WTC11 (cell line): Measurements from ENCODE around the gene ABL1. TPM values are rescaled to one million over a fixed set of nuclear protein-coding genes. Genes with fewer than 3 reads are reported as not detected.

Source experiments
- ATAC-seq: fragments of 200-7000 bp; cut with Tn5 transposase; 2 replicates; pipeline ENCODE4 v1.10.0; 2021; ENCODE audit warnings: mild to moderate bottlenecking, moderate library complexity
- CTCF ChIA-PET: fragments of 300-600 bp; sonication (Branson Sonifier 250); formaldehyde crosslinking; loops from one replicate; lab custom pipeline; 2021; ENCODE audit warnings: antibody characterized with exemption; lab: Charles Lee
- POLR2A ChIA-PET: fragments of 350-600 bp; sonication (Branson Sonifier 250); formaldehyde crosslinking; loops from one replicate; lab custom pipeline; 2021; ENCODE audit warnings: antibody characterized with exemption; lab: Charles Lee
- DNase-seq: peaks from one replicate; pipeline ENCODE4 v3.0.0; 2021; ENCODE audit warnings: low spot score
- H3K27ac Mint-ChIP-seq: 2 replicates; pipeline ENCODE4 v1.8.0; 2021; ENCODE audit warnings: mixed read lengths
- H3K27me3 Mint-ChIP-seq: 2 replicates; pipeline ENCODE4 v1.8.0; 2021; ENCODE audit warnings: low read depth, mild to moderate bottlenecking, moderate library complexity, mixed read lengths
- H3K36me3 Mint-ChIP-seq: 2 replicates; pipeline ENCODE4 v1.8.0; 2021; ENCODE audit warnings: mixed read lengths
- H3K4me1 Mint-ChIP-seq: 2 replicates; pipeline ENCODE4 v1.8.0; 2022; ENCODE audit warnings: mixed read lengths
- H3K4me3 Mint-ChIP-seq: 2 replicates; pipeline ENCODE4 v1.8.0; 2021; ENCODE audit warnings: mild to moderate bottlenecking, moderate library complexity, mixed read lengths
- H3K9me3 Mint-ChIP-seq: 2 replicates; pipeline ENCODE4 v1.8.0; 2021; ENCODE audit warnings: mixed read lengths
- ESRRA ChIP-seq: sonication (generic); formaldehyde crosslinking; IDR thresholded peaks from 2 replicates; pipeline ENCODE4 v1.8.1; 2022; ENCODE audit warnings: mild to moderate bottlenecking, missing genetic modification reagents, borderline replicate concordance
- GABPB1 ChIP-seq: sonication (generic); formaldehyde crosslinking; IDR thresholded peaks from 2 replicates; pipeline ENCODE4 v1.8.1; 2023; ENCODE audit warnings: mild to moderate bottlenecking, missing genetic modification reagents
- GRHL2 ChIP-seq: fragments of 250-450 bp; sonication (Bioruptor Pico); IDR thresholded peaks from 2 replicates; pipeline ENCODE4 v1.8.0; 2022; ENCODE audit warnings: mild to moderate bottlenecking, moderate library complexity; ENCODE audit not compliant: insufficient replicate concordance, severe bottlenecking
- GTF2I ChIP-seq: fragments of 250-450 bp; sonication (Bioruptor Pico); conservative IDR thresholded peaks from 2 replicates; pipeline ENCODE4 v1.4.0; 2021; ENCODE audit warnings: mild to moderate bottlenecking
- KAT7 ChIP-seq: sonication (generic); formaldehyde crosslinking; IDR thresholded peaks from 2 replicates; pipeline ENCODE4 v1.8.1; 2023; ENCODE audit warnings: missing genetic modification reagents, mild to moderate bottlenecking, borderline replicate concordance
- NR1H2 ChIP-seq: sonication (generic); formaldehyde crosslinking; IDR thresholded peaks from 2 replicates; pipeline ENCODE4 v1.9.0; 2021; ENCODE audit warnings: mild to moderate bottlenecking, moderate library complexity, missing genetic modification reagents
- OVOL2 ChIP-seq: fragments of 250-450 bp; sonication (Bioruptor Pico); IDR thresholded peaks from 2 replicates; pipeline ENCODE4 v1.9.0; 2021; ENCODE audit warnings: mild to moderate bottlenecking, borderline replicate concordance
- RELA ChIP-seq: sonication (generic); formaldehyde crosslinking; IDR thresholded peaks from 2 replicates; pipeline ENCODE4 v1.8.1; 2022; ENCODE audit warnings: missing genetic modification reagents, mild to moderate bottlenecking, borderline replicate concordance
- TCF7 ChIP-seq: sonication (generic); formaldehyde crosslinking; IDR thresholded peaks from 2 replicates; pipeline ENCODE4 v1.8.0; 2022; ENCODE audit warnings: mild to moderate bottlenecking, low read depth, missing genetic modification reagents, moderate library complexity
- ZNF121 ChIP-seq: sonication (generic); formaldehyde crosslinking; IDR thresholded peaks from 2 replicates; pipeline ENCODE4 v1.8.0; 2023; ENCODE audit warnings: missing genetic modification reagents
- ZNF219 ChIP-seq: sonication (generic); formaldehyde crosslinking; IDR thresholded peaks from 2 replicates; pipeline ENCODE4 v1.8.0; 2023; ENCODE audit warnings: missing genetic modification reagents, mild to moderate bottlenecking, borderline replicate concordance
- ZNF317 ChIP-seq: sonication (generic); formaldehyde crosslinking; IDR thresholded peaks from 2 replicates; pipeline ENCODE4 v1.8.1; 2023; ENCODE audit warnings: low read depth, mild to moderate bottlenecking, moderate library complexity, missing genetic modification reagents, borderline replicate concordance
- ZNF416 ChIP-seq: fragments of 250-450 bp; sonication (Bioruptor Pico); IDR thresholded peaks from 2 replicates; pipeline ENCODE4 v1.9.0; 2021; ENCODE audit warnings: mild to moderate bottlenecking, inconsistent platforms
- total RNA-seq: library from RNA; stranded (reverse); gene quantifications from 3 replicates; pipeline ENCODE4 v1.2.3, GENCODE V29; 2021
- TF ChIP-seq, protein P1 (sequence below): sonication (generic); formaldehyde crosslinking; IDR thresholded peaks from 2 replicates; pipeline ENCODE4 v1.8.0; 2022; ENCODE audit warnings: mild to moderate bottlenecking, missing genetic modification reagents
- TF ChIP-seq, protein P2 (sequence below): sonication (generic); formaldehyde crosslinking; IDR thresholded peaks from 2 replicates; pipeline ENCODE4 v1.8.1; 2023; ENCODE audit warnings: mild to moderate bottlenecking, moderate library complexity, missing genetic modification reagents
- TF ChIP-seq, protein P3 (sequence below): sonication (generic); formaldehyde crosslinking; conservative IDR thresholded peaks from 2 replicates; pipeline ENCODE4 v1.8.1; 2022; ENCODE audit warnings: mild to moderate bottlenecking, missing genetic modification reagents
- TF ChIP-seq, protein P4 (sequence below): fragments of 250-450 bp; sonication (Bioruptor Pico); IDR thresholded peaks from 2 replicates; pipeline ENCODE4 v2.1.2; 2022; ENCODE audit warnings: mild to moderate bottlenecking, moderate library complexity
- TF ChIP-seq, protein P5 (sequence below): sonication (generic); formaldehyde crosslinking; IDR thresholded peaks from 2 replicates; pipeline ENCODE4 v1.8.0; 2022; ENCODE audit warnings: mild to moderate bottlenecking, missing genetic modification reagents
- TF ChIP-seq, protein P6 (sequence below): fragments of 200-600 bp; IDR thresholded peaks from 2 replicates; pipeline ENCODE4 v1.8.0; 2022; ENCODE audit warnings: antibody characterized with exemption

Gene ABL1
- total RNA-seq, 1 experiment from 2014 or later = 104 TPM

DNA sequence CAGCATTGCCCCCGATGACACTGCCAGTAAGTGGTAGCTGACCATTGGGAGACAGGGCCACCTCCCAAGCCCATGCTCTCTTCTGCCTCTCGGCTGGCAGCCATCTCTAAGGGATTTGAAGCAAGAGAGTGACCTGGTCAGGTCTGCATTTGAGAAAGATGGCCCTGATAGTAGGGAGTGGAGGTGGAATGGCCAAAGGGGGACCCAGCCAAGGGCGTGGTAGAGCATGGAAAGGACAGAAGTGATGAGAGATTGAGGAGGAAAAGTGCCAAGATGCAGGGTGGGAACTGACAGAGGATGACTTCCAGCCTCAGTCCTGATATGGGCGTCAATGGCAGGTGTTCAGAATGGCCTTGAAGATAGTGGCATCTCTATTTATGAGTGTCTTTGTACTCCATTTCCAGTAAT, 9.0 kb downstream of the ABL1 start:
- ChIA-PET CTCF (interaction anchor here (1.2 kb wide), 1 partner anchor 80 kb away, joined by 4 read pairs; no protein-coding TSS in a partner anchor), POLR2A (no interaction called here)
- no peak for DNase-seq
- peak overlapping the region; percentile 80 for H3K27ac Mint-ChIP-seq
- no peak for ATAC-seq
- H3K27me3 Mint-ChIP-seq = no peaks in the 10 kb centered on the region
- H3K9me3 Mint-ChIP-seq = no peaks in the 10 kb centered on the region
- no peaks in the 10 kb centered on the region for H3K36me3 Mint-ChIP-seq
- H3K4me3 Mint-ChIP-seq = no peak overlapping the region
- peaks cover 81% of the 10 kb centered on the region for H3K4me1 Mint-ChIP-seq
- no peak for TF ChIP-seq OVOL2 (CRISPR knock-in tag)
- TF ChIP-seq GABPB1 (CRISPR knock-in tag) = no peak
- TF ChIP-seq GTF2I = no peak
- no peak for TF ChIP-seq ESRRA
- TF ChIP-seq, protein P1, sequence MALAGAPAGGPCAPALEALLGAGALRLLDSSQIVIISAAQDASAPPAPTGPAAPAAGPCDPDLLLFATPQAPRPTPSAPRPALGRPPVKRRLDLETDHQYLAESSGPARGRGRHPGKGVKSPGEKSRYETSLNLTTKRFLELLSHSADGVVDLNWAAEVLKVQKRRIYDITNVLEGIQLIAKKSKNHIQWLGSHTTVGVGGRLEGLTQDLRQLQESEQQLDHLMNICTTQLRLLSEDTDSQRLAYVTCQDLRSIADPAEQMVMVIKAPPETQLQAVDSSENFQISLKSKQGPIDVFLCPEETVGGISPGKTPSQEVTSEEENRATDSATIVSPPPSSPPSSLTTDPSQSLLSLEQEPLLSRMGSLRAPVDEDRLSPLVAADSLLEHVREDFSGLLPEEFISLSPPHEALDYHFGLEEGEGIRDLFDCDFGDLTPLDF (CRISPR knock-in tag) = no peak
- TF ChIP-seq ZNF219 (CRISPR knock-in tag) = no peak
- no peak for TF ChIP-seq GRHL2 (CRISPR knock-in tag)
- TF ChIP-seq TCF7 (CRISPR knock-in tag) = no peak
- no peak for TF ChIP-seq RELA (CRISPR knock-in tag)
- TF ChIP-seq, protein P2, sequence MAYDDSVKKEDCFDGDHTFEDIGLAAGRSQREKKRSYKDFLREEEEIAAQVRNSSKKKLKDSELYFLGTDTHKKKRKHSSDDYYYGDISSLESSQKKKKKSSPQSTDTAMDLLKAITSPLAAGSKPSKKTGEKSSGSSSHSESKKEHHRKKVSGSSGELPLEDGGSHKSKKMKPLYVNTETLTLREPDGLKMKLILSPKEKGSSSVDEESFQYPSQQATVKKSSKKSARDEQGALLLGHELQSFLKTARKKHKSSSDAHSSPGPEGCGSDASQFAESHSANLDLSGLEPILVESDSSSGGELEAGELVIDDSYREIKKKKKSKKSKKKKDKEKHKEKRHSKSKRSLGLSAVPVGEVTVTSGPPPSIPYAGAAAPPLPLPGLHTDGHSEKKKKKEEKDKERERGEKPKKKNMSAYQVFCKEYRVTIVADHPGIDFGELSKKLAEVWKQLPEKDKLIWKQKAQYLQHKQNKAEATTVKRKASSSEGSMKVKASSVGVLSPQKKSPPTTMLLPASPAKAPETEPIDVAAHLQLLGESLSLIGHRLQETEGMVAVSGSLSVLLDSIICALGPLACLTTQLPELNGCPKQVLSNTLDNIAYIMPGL (CRISPR knock-in tag) = no peak
- TF ChIP-seq, protein P3, sequence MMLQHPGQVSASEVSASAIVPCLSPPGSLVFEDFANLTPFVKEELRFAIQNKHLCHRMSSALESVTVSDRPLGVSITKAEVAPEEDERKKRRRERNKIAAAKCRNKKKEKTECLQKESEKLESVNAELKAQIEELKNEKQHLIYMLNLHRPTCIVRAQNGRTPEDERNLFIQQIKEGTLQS (CRISPR knock-in tag) = no peak
- TF ChIP-seq KAT7 = no peak
- TF ChIP-seq ZNF317 (CRISPR knock-in tag) = no peak
- TF ChIP-seq, protein P4, sequence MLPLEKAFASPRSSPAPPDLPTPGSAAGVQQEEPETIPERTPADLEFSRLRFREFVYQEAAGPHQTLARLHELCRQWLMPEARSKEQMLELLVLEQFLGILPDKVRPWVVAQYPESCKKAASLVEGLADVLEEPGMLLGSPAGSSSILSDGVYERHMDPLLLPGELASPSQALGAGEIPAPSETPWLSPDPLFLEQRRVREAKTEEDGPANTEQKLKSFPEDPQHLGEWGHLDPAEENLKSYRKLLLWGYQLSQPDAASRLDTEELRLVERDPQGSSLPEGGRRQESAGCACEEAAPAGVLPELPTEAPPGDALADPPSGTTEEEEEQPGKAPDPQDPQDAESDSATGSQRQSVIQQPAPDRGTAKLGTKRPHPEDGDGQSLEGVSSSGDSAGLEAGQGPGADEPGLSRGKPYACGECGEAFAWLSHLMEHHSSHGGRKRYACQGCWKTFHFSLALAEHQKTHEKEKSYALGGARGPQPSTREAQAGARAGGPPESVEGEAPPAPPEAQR = no peak

DNA sequence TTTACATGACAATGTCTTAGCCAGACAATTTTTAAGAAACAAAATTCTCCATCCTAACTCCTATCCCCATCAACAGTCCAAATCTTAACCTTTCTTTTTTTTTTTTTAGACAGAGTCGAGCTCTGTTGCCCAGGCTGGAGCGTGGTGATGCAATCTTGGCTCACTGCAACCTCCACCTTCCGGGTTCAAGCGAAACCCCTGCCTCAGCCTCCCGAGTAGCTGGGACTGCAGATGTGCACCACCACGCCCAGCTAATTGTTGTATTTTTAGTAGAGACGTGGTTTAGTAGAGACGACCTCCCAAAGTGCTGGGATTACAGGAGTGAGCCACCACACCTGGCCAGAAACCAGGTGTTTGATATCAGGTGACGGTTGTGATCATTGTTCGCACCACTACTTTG, 10.2 kb downstream of the ABL1 start:
- Mint-ChIP-seq H3K27me3 (no peaks in the 10 kb centered on the region), H3K4me1 (peaks cover 79% of the 10 kb centered on the region)
- POLR2A ChIA-PET = interaction anchor here (1.2 to 2.1 kb wide), 2 partner anchors 10 to 77 kb away, joined by 3 to 12 read pairs; partner anchors contain the start of gene ABL1

DNA sequence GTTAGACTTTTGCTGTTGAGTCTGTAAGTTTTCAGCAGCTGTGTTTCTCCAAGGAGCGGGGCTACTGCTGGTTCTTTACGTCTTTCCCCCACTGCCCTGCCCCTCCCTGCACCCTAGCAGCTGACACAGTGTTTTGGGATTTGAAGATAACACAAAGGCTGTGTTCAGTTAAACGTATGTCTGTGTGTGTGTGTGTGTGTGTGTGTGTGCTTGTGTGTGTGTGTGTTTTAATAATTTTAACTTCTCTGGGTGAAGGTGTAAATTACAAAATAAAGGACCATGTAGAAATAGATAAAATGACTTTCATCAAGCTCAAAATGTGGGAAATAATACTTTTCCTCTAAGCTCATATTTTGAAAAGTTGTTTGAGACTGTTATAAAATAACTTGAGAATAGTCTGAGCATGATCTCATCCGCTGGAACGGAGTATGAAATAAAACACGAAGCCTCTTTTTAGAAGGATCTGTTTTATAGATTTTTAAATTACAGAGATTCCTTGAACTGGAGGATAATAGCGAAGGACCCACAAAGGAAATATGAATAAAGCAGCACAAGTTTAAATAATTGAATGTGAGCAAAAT, 10.9 kb downstream of the ABL1 start:
- H3K4me1 Mint-ChIP-seq = peaks cover 74% of the 10 kb centered on the region
- peaks cover 4% of the 10 kb centered on the region for H3K9me3 Mint-ChIP-seq
- peaks cover 4% of the 10 kb centered on the region; the same call in 1 of the 2 replicates for H3K36me3 Mint-ChIP-seq
- H3K27ac Mint-ChIP-seq = peak overlapping the region; percentile 94
- no peak overlapping the region for H3K4me3 Mint-ChIP-seq
- POLR2A ChIA-PET = interaction anchor here (1.2 to 2.1 kb wide), 2 partner anchors 10 to 78 kb away, joined by 3 to 12 read pairs; partner anchors contain the start of gene ABL1
- CTCF ChIA-PET = interaction anchor here (0.6 to 2.3 kb wide), 7 partner anchors 13 to 150 kb away, joined by 3 to 13 read pairs (median 4); no protein-coding TSS in a partner anchor
- H3K27me3 Mint-ChIP-seq = no peaks in the 10 kb centered on the region
- DNase-seq = no peak
- TF ChIP-seq, protein P5, sequence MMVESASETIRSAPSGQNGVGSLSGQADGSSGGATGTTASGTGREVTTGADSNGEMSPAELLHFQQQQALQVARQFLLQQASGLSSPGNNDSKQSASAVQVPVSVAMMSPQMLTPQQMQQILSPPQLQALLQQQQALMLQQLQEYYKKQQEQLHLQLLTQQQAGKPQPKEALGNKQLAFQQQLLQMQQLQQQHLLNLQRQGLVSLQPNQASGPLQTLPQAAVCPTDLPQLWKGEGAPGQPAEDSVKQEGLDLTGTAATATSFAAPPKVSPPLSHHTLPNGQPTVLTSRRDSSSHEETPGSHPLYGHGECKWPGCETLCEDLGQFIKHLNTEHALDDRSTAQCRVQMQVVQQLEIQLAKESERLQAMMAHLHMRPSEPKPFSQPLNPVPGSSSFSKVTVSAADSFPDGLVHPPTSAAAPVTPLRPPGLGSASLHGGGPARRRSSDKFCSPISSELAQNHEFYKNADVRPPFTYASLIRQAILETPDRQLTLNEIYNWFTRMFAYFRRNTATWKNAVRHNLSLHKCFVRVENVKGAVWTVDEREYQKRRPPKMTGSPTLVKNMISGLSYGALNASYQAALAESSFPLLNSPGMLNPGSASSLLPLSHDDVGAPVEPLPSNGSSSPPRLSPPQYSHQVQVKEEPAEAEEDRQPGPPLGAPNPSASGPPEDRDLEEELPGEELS (CRISPR knock-in tag) = no peak
- TF ChIP-seq ZNF416 (CRISPR knock-in tag) (no peak), NR1H2 (CRISPR knock-in tag) (no peak)
- TF ChIP-seq, protein P6, sequence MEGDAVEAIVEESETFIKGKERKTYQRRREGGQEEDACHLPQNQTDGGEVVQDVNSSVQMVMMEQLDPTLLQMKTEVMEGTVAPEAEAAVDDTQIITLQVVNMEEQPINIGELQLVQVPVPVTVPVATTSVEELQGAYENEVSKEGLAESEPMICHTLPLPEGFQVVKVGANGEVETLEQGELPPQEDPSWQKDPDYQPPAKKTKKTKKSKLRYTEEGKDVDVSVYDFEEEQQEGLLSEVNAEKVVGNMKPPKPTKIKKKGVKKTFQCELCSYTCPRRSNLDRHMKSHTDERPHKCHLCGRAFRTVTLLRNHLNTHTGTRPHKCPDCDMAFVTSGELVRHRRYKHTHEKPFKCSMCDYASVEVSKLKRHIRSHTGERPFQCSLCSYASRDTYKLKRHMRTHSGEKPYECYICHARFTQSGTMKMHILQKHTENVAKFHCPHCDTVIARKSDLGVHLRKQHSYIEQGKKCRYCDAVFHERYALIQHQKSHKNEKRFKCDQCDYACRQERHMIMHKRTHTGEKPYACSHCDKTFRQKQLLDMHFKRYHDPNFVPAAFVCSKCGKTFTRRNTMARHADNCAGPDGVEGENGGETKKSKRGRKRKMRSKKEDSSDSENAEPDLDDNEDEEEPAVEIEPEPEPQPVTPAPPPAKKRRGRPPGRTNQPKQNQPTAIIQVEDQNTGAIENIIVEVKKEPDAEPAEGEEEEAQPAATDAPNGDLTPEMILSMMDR = no peak
- no peak for ATAC-seq

More for the DNA sequence above, 10.2 kb downstream of the ABL1 start:
- H3K27ac Mint-ChIP-seq = peak overlapping the region; percentile 94
- TF ChIP-seq ZNF121 (CRISPR knock-in tag) (peak; percentile 81; the same call in 1 of the 2 replicates), NR1H2 (CRISPR knock-in tag) (no peak)
- peaks cover 4% of the 10 kb centered on the region; the same call in 1 of the 2 replicates for H3K36me3 Mint-ChIP-seq
- H3K9me3 Mint-ChIP-seq = peaks cover 4% of the 10 kb centered on the region
- DNase-seq = no peak
- H3K4me3 Mint-ChIP-seq = no peak overlapping the region; the same call in 1 of the 2 replicates
- ATAC-seq = no peak
- CTCF ChIA-PET = interaction anchor here (1.1 to 2.3 kb wide), 3 partner anchors 18 to 144 kb away, joined by 3 to 13 read pairs (median 7); no protein-coding TSS in a partner anchor
